DMS79 treated with DMSO at 0.1 percent for 48 hours (cell line): Measurements from ENCODE around the gene VAV2.

ENCODE experiments used
- DNase-seq: peaks from one replicate; lab custom pipeline; 2025; lab: John Stamatoyannopoulos, UW

The VAV2 gene

DNA sequence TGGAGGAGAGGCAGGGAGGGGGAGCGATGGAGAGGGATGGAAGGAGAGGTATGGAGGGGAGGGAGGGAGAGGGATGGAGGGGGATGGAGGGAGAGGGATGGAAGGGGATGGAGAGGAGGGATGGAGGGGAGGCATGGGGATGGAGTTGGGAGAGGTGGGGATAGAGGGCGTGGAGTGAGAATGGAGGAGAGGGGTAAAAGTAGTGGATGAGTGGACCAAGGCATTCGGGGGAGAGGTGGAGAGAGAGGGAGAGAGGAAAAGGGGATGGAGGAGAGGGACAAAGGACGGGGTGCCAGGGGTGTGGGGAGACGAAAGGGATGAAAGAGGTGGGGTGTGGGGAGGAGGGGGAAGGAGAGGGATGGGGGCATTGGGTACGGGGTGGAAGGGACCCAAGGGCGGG, 100.4 kb downstream of the VAV2 start:
- DNase-seq = no peak

GRCh38 chr9:133890583-133890982, 101.5 kb downstream of the VAV2 start:
- DNase-seq = no peak

DNA sequence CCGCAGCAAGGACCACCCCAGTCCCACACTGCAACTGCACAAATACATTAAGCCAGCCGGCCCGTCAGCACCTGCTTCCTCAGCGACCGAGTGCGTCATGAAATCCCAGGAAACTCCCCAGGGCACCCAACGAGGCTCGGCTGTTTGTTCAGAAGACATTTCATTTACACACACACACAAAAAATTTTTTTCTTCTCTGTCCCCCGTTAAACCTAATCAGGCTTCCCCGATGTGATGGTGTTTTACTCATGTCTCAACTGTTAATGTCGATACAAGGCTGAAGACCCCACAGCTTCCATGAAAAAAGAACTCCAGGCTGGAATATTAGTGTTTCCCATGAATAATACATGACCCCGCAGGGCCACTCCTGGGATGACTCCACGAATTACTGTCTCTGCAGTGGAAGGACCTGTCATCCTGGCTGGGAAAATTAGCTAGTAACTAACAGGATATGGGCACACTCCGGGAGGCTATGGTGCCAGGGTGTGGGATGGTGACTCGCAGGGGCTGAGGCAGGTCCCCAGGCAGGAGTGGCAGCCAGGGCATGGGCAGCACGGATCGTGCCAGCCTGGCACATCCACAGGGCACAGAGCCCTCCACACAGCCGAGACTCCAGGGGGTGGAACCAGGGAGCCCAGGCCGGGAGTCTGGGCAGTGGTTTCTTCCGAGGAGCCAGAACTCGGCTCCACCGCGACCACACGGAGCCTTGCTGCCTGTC, 102.4 kb downstream of the VAV2 start:
- DNase-seq = no peak

GRCh38 chr9:133888809-133889491, 103.2 kb downstream of the VAV2 start:
- DNase-seq = peak; percentile 87

GRCh38 chr9:133888048-133888808, 103.9 kb downstream of the VAV2 start:
- DNase-seq = peak; percentile 87

DNA sequence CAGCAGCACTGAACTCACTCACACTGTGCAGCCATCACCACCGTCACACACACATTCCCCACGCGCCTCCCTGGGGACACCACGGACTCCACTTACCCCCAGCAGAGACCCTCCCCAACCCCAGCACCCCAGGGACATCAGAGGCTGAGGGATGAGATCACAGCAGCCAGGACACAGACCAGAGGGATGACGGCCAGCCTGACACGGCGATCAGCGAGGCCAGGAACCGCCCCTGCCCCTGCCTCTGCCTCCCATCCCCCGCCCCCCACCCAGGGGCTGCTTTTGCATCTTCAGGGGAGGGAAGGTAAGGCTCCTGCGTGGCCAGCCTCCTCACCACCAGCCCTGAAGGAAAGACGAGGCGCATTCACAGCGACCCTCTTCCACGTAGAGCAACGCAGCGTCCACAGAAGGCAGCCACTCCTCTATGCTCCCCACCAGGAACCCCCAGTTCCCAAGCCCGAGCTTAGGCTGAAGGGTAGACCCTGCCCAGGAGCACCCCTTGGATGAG, 104.5 kb downstream of the VAV2 start:
- DNase-seq = no peak

GRCh38 chr9:133886563-133887501, 105.3 kb downstream of the VAV2 start:
- peak; percentile 17 for DNase-seq

DNA sequence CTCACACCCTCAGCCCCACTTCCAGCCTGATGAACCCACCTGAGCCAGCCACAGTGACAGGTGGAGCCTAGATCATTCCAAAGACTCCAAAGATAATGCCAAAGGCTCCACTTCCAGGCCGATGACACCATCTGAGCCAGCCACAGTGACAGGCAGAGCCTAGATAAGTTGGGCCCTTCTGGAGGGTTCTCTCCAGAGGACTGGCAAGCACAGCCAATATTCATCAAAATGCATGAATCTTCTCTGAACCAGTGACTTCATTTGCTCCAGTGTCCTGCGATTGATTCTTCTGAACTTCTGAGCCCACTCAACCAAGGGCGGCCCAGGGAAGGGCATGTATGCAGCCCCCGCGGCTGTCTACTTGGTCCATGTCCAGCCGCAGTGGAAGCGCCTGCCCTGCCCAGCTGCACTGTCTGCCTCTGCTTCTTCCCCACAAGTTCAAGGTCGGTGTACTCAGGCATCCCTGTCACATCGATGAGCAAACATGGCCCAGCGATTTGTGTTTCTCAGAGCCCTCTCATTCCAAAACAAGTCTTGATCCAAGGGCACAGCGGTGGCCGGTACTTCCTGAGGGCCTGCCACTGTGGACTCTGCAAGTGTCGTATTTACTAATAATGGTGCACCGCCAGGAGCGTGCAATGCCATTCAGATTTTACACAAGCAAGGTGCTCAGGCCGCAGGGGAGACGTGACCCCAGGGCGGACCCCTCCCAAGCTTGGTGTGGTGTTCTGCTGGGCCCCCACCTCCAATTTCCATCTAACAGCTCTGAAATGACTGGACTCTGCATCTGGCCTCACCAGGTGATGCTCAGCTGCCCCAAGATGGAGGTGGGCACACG, 107.0 kb downstream of the VAV2 start:
- DNase-seq = no peak

DNA sequence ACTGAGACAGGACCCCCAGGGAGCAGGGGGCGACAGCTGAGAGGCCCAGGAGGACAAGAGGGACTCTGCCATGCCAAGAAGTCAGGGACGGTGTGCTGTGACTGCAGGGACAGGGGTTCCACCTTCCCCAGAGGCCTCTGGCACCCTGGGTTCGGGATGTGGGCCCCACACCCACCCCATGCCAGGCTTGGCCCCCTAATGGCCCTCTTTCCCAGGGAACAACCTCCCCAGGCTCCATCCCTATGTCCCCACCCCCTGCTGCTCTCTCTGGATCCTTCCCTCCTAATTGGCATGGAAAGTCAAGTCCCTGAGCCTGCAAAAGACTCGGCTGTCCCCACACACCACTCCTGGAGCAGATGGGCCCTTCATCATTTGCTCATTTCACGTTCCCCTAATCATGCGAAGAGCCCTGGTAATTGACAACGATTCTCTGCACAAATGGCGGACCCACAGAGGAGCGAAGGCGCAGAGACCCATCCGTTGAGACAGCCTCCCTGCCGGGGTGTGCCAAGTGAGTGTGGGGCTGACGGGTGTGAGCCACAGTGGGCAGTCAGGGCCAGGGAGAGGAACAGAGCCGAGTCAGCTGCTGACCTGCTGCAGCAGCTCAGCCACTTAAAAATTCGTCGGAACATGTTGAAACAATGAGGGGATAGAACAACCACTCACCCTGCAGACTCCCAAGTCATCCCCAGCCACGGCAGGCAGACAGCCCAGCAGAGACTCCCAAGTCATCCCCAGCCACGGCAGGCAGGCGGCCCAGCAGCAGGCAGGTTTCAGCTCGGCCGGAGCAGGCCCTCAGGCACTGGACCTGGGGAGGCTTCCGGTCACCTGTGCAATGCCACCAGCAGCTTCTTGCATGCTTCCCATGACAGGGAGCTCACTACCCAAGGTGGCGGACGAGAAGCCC, 109.0 kb downstream of the VAV2 start:
- DNase-seq = peak; percentile 48

- DNase-seq = peak; percentile 99
Observed at GRCh38 chr9:133881671-133882381, 110.3 kb downstream of the VAV2 start.

DNA sequence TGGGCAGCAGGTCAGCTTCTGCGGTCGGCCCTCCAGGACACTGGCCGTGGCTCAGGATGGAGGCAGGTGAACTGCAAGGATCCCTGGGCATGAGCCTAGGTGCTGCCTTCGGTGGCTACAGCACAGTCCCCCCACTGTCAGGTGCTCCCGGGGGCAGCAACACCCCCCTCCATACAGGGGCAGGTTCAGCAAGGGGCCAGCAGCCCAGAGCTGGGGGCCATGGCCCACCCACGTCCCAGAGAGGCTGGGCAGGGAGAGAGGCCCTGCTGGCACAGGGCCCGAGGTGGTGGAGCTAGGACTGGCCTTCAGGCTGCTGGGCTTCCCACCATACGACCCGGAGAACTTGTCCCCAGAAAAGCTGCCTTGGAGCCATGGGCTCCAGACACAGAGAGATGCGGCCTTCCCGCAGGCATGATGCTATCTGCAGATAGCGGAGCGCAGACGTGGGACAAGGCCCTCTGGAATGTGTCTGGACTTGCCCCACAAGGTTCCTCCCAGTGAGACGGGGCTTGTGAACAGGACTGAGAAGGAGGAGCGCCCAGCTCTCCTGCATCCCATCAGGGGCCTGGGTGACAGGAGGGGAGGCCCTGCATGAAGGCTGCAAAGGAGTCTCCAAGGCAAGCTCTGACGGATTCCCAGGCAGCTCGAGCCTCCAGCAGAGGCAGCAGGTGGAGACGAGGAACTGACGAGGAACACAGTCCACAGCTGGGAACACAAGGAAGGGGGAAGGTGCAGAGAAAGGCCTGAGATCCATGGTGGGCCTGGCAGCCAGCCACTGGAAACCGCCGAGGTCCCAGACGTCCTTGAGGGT, 111.1 kb downstream of the VAV2 start:
- DNase-seq = peak; percentile 99

- DNase-seq = no peak
Observed at GRCh38 chr9:133880136-133880535, 112.0 kb downstream of the VAV2 start.

GRCh38 chr9:133879615-133880014, 112.5 kb downstream of the VAV2 start:
- DNase-seq = no peak

GRCh38 chr9:133878402-133878801, 113.7 kb downstream of the VAV2 start:
- DNase-seq = no peak

DNA sequence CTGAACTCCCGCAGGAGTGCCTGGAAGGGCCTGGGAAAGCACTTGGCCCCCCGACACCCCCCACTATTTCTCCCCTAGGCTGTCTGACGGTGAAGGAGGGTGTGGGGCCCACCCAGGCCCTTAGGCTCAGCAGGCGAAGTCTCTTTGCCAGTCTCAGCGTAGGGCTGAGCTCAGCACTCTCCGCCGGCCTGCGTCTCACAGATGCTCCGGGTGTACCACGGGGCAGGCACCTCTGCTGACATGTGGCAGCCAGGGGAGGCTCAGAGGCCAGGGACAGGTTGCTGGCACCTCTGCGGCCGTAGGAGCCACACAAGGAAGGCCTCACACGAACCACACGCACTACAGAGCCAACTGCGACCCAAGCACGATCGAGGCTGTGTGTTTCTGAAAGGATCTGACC, 114.2 kb downstream of the VAV2 start:
- peak; percentile 10 for DNase-seq

- no peak for DNase-seq
Observed at GRCh38 chr9:133877327-133877726, 114.8 kb downstream of the VAV2 start.

DNA sequence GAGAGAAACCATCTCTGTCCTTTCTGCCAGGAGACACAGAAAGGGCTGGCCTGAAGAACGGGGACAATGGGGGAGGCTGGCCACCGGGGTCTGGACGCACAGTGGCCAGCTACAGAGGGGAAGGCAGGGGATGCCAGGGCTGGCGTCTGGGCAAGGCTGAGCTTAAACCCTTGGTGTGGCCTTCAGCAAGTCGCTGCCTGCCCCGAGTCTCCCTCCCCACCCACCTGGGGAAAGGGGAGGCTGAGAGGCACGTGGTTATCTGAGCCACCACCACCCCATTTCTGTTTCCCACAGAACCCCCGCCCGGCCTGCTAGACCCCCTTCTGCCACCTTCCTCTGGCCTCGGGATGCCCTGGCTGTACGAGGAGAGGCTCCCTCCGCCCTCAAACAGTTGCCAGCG, 115.3 kb downstream of the VAV2 start:
- DNase-seq = peak; percentile 25

GRCh38 chr9:133876144-133876543, 116.0 kb downstream of the VAV2 start:
- DNase-seq = no peak
